Measurements from ENCODE around the gene ENO3.
A peak's percentile ranks its signal among the peaks of the same experiment; 100 is the strongest.

Gene ENO3

DNA sequence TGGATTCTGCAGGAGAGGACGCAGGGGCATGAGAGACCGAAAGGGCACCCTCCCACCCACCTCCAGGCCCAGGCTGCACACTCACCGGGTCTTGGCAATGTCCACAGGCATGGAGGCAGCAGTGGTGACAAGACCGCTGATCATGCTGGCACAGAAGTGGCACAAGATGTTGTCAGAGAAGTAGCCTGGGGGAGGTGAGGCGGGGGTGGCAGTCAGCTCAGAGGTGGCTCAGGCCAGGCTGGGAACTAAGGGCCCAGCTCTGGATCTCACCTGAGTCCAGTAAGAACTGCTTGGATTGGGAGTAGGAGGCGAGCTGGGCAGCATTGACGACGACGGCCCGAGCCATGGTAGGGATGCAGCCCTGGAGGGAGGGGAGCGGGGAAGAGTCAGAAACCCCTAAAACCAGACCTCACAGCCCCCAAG lies 12.8 kb upstream of the ENO3 start:
- no peak for DNase-seq

GRCh38 chr17:4938688-4939545 lies 12.0 kb upstream of the ENO3 start:
- DNase-seq = no peak

DNA sequence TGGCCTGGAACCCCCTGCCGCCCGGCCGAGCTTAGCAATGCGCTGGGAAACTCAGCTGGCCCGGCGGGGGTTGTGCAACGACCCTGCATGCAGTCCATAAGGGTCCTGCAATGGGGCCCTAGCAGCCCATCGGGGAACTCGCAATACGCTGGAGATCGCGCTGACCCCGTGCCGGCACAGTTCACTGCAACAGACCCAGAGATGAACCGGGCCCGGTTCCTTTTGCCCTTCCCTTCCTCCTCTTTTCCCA lies 11.4 kb upstream of the ENO3 start:
- no peak for DNase-seq

DNA sequence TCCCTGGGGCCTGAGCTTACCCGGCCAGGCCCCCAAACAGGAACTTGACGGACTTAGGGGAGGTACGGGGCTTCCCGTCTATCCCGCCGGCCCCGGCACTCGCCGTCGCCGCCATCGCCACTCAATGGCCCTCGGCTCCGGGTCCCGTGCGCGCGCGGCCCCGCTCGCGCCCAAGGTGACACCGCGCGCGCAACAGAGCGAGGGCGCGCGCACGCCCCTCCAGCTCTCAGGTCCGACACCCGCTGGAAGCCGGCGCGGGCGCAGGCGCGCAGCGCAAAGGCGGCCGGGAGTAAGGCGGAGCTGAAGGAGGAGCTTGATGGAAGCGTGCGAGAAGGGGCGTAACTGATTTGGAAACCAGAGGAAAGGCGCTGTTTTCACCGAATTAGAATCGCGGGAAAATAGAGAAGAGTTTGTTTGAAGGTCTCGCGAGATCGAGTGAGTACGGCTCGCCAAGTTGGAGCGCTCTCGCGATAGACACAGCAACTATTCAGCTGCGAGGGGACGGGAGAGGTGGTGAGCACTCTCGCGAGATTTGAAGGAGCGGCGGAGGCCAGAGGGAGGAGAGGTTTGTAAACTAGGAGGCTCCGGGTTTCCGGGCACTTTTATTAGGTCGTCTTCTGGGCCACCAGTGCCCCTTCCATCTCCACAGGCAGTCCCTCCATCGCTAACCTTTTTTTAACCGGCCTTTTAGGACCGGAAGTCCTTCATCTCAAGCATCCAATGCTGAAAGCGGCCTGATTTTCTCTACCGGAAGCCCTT lies 10.9 kb upstream of the ENO3 start, which contains the start of the genes RNF167 and SLC25A11:
Gene RNF167 (plus strand): TSS at position 473 of the 759 bp plus-strand sequence. CDS start 642 bp downstream, outside the sequence.
Gene SLC25A11 (minus strand): TSS at position 251 of the 759 bp plus-strand sequence. CDS start 136 bp downstream, at position 115.
- DNase-seq = peak; percentile 88

DNA sequence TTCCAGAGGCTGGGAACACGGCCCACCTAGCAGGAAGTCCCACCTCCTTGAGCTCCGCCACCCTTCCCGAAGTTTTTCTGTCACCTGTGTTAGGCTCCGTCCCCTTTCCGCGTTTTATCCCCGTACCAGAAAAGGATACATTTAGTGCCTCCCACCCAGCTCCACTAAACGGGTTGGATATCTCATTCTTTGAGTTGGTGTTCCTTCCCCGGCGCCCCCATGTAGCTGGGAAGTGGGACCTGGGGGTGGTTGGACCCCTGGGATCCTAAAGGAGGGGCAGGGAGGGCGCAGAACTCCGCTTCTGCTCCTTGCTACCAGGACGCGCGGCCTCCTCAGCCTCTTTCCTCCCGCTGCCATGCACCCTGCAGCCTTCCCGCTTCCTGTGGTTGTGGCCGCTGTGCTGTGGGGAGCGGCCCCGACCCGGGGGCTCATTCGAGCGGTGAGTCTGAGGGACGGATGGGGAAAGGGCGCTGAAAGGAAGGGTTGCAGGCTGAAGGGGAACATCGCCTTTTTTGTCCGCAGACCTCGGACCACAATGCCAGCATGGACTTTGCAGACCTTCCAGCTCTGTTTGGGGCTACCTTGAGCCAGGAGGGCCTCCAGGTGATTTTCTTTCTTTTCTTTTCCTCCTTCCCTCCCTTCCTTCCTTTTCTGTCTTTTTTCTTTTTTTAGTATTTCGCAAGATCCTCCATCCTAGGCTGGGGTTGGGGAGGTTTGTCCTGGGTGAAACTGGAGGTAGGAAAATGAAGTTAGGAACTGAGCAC lies 10.2 kb upstream of the ENO3 start:
- no peak for DNase-seq

DNA sequence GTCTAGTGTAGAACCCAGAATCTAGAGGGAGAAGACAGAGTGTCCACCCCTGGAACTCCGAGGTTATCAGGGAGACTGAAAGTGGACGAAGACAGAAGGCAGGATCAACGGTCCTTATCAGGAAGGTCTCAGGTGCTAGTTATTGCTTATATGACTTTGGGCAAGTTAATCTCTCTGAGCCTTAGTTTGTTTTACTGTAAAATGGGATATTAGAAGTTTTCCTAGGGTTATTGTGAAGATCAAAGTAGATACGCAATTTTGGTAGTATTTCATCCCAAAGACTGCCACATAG lies 9.7 kb upstream of the ENO3 start:
- DNase-seq = no peak

DNA sequence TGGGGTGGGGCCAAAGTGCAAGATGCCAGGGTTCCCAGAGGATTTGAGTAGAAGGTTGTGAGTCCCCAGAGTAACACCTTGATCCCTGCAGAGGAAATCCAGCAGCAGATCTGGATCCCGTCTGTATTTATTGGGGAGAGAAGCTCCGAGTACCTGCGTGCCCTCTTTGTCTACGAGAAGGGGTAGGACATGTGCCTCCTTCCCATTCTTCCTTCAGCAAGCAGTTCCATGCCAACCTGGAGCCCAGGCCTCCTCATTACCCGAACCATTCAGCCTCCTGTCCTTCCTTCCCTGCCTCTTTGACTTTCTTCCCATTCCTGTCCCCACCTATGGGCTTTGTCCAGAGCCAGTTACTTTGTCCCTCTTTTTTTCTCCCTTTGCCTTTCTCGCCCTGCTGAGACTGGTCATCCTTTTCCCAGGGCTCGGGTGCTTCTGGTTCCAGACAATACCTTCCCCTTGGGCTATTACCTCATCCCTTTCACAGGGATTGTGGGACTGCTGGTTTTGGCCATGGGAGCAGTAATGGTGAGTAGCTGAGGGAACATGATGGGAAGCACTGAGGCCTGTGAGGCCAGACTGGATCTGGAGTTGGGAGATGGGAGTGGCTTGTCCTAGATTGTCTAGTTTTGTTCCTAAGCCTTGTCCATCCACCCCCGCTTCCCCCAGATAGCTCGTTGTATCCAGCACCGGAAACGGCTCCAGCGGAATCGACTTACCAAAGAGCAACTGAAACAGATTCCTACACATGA lies 8.0 kb upstream of the ENO3 start:
- DNase-seq = no peak

GRCh38 chr17:4944163-4944553 lies 6.8 kb upstream of the ENO3 start:
- DNase-seq = no peak

- DNase-seq = no peak
Measured at GRCh38 chr17:4944554-4945175, 6.3 kb upstream of the ENO3 start.

- no peak for DNase-seq
Measured at GRCh38 chr17:4945176-4945943, 5.6 kb upstream of the ENO3 start.

DNA sequence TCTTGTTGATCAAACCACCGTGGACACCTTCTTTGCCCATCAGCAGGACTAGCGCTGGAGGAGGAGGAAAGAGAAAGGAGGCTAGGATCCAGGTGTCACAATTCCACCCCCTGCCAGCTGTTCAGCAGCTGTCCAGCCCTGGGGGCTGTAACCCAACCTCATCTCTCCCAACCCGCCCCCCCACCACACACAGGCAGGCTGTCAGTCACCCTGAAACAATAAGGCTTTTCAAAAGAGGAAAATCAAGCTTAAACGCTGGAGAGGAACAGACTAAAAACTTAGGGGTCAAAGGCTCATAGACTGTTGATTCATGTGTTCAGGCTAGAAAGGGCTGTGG lies 5.0 kb upstream of the ENO3 start:
- DNase-seq = no peak

GRCh38 chr17:4946312-4946976 lies 4.5 kb upstream of the ENO3 start:
- DNase-seq = no peak

DNA sequence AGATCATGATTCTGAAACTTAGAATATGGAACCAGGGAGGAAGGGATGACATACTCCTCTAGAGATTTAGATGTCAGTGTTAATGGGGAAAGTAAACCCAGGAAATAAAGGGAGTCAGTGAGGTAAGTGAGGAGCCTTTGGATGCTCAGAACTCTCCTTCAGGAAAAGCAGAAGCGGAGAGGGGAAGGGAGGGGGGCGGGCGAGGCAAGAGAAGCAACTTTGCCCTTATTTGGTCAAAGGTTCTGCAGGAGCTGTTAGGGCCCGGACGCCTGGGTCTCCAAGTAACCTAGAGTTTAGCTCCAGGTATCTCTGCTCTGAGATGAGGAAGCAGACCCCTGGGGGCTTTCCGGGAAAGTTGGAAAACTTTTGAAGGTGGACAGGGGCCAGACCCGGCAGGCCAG lies 3.9 kb upstream of the ENO3 start:
- no peak for DNase-seq

- DNase-seq = no peak
Measured at GRCh38 chr17:4947411-4948165, 3.3 kb upstream of the ENO3 start.

DNA sequence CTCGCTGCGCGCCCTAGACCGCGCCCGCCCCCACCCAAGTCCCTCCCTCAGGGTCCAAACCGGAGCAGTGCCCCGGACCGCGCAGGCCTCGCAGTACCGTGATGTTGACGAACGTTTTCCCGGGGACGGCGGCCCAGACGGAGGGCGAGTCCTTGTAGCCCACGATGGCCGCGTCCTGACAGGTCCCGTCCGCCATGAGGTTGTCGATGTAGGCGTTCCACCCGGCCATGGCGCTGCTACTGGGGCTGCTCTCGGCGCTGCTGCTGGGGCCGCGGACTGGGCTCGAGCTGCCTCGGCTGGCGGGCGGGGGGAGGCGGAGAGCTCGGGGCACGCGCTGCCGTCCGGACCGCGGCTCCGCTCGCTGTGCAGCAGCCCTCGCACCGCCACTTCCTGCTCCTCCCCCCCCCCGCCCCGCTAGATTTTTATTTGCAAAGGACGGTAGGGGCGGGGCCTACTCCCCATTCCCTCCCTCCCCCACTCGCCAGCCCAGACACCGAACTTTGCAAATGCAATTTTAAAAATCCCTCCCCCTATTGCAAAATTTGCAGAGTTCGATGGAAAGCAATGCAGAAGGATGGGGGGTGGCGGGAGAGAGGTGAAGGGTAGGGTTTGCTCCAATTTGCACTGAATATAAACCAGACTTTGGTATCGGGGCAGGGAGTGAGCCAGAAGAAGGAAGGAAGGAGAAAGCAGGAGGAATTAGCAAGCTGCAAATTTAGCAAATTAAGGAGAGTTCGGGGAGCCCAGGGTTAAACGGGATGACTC lies 2.6 kb upstream of the ENO3 start, which contains the start of gene PFN1:
Gene PFN1 (minus strand): TSS at position 365 of the 765 bp plus-strand sequence. CDS start 136 bp downstream, at position 229.
- no peak for DNase-seq

GRCh38 chr17:4948931-4949320 lies 2.0 kb upstream of the ENO3 start:
- DNase-seq = no peak

- no peak for DNase-seq
Measured at GRCh38 chr17:4949321-4950074, 1.4 kb upstream of the ENO3 start.

GRCh38 chr17:4950075-4950745 lies 709 bp upstream of the ENO3 start:
- no peak for DNase-seq

Data from NCI-H2029 treated with DMSO at 0.1 percent for 48 hours (cell line).